COLO668 (cell line): ENCODE data around the gene NAIF1.
A peak's percentile ranks its signal among the peaks of the same experiment; 100 is the strongest.
"Not testable (repeated sequence)": the region's sequence is repeated elsewhere in the genome, so short reads cannot be mapped to it uniquely, and the experiment has no call there.

Source experiments
- DNase-seq: peaks from one replicate; lab custom pipeline; 2025; ENCODE audit not compliant: unreplicated experiment; lab: John Stamatoyannopoulos, UW

The NAIF1 gene

GRCh38 chr9:128062279-128062678 lies 4.8 kb downstream of the NAIF1 start:
- no peak for DNase-seq

DNA sequence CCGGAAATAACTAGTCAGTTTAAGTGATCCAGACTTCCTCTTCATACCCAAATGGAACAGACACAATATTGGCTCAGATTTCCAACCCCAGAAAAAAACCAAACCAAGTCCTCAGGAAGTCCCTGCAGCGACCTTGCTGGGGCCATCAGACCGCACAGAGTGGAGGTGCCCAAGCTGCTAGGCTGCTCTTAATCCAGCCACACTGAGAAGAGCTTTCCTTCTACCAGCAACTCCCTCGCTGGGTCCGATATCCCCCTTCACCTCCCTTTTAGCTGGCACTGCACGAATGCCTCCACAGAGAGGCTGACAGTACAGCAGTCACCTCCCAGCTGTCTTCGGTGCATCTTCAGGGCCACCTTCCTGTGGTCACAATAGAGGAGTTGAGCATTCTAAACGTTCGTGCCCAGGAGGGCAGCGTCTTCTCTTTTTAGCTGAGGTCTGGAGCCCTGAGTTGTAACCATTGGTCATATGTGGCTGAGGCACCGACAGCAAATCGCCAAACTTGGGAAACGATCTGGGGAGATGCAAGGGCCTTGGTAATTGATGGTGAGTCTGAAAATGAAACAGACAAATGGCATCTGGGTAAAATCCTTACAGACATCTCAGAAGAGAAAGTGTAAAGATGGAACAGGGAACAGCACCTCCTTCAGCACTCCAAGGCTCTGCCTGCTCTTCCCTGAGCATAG lies 5.7 kb downstream of the NAIF1 start:
- DNase-seq, result no peak

- no peak for DNase-seq
Observed at GRCh38 chr9:128059365-128059983, 7.6 kb downstream of the NAIF1 start.

GRCh38 chr9:128057724-128058409 lies 9.3 kb downstream of the NAIF1 start:
- DNase-seq, result no peak

DNA sequence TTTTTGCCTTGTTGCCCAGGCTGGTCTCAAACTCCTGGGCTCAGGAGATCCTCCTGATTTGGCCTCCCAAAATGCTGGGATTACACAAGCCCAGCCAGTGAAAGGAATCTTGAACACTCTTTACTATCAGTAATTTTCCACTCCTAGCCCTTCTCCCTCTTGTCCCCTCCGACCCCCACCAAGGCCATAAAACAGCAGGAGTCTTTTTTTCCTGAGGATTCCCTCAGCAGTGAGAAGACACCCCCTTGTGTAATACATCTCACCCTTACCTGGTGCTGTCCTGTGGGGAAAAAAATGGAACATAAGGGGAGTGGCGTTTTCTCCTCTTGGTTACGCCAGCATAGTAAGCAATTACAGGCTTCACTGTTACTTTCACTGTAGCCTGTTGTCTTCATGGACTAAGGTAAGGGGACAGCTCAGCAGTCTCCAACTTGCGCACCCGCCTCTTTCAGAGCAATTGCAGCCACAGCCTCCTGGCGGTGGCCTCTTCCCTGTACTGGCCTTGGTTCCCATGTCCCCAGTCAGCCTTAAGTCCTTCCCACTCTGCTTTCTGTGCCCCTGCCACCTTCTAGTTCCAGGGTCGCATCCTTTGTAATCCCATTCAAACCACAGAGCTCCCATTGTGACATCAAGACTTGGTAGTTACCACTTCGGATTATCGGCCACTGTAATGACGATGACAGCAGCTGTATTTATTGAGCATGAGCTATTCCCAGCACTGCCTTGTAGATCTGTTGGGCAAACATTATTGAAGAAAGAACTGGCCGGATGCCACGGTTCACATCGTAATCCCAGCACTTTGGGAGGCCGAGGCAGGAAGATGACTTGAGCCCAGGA lies 10.0 kb downstream of the NAIF1 start:
- DNase-seq, result peak; percentile 68

DNA sequence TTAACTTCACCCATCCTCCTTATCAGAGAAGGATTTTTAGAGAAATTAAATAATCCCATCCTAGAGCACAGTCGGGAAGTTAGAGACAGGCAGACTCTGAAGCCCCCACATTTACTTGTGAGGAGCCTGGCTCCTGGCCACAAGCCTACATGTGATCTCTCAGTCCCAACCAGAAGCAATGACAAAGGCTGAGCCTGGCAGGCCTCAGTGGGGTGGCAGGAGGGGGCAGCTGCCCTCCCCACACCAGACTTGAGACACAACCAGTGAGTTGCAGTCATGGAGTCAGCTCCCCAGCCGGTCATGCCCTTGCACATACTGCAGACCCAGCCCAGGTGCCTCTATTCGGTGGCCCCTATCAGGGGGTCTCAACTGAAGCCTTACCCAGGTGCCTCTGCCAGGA lies 11.0 kb downstream of the NAIF1 start:
- DNase-seq, result no peak

DNA sequence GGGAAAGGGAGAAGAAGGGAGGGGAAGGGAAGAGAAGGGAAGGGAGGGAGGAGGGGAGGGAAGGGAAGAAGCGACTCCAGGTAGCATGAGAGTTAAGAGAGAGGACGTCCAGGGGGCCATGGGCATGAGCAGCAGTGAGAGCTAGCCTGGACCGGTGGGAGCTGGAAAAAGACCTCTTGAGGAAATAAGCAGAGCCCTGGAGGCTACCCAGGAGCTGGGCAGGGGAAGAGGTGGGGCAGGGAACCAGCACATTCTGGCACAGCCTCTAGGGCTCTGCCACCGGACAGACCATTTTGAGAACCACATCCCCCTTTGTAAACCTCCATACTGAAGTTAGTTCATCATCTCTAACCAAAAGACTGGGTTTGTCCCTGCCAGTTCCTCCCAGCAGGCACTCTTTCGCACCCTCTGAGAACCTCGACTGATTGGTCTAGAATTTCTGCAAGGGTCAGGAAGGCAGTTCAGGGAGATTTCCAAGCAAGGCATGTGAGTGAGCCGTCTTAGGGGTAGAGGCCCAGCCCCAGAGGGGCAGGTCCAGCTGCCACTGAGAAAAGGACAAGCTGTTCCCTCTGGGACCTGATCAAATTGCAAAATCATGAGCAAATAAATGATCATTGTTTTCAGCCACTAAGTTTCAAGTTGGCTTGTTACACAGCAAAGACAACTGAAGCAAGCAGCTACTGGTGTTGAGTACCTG lies 11.6 kb downstream of the NAIF1 start:
- DNase-seq, result no peak

DNA sequence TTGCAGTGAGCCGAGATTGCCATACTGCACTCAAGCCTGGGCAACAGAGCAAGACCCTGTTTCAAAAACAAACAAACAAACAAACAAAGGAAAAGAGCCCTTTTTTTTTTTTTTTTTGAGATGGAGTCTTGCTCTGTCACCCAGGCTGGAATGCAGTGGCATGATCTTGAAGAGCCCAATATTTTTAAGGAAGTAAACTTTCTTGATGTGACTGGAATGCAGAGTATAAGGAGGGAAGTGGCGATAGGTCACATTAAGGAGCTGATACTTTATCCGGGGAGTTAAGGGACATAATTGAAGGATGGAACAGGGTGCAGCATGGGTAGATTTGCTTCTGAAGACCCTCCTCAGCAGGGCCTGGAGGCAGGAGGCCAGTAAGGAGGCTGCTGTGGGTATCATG lies 13.0 kb downstream of the NAIF1 start:
- DNase-seq, result no peak

DNA sequence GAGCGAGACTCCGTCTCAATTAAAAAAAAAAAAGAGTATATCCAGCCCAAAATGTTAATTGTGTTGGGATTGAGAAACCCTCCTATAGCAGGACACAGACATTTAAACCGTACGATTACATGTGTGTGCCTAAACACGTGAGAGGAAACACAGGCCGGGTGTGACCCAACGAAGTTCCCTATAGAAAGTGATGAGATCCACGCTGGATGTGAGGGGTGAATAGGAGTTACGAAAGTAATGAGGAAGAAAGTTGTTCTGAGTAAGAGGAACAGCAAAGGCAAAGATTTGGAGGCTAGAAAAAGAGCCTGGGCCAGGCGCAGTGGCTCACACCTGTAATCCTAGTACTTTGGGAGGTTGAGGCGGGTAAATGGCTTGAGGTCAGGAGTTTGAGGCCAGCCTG lies 13.6 kb downstream of the NAIF1 start:
- DNase-seq, result no peak

- peak; percentile 93 for DNase-seq
Observed at GRCh38 chr9:128051932-128052709, 15.0 kb downstream of the NAIF1 start.

DNA sequence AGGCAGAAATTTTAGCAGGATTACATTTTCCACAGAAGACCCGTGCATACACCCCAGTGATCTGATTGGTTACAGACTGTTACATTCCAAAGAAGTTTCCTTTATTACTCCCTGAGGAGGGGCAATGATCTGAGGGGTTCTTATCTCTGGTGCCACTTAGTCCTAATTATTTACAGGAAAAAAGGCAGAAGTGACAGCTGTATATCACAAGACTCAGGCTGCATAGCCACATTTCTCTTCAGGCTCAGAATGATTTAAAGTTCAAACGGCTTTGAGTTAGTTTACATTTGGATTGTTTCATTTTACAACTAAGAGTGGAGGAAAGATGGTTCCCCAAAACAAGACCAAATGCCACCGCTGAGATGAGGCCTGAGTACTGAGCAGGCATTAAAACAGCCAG lies 17.3 kb downstream of the NAIF1 start:
- DNase-seq, result no peak

DNA sequence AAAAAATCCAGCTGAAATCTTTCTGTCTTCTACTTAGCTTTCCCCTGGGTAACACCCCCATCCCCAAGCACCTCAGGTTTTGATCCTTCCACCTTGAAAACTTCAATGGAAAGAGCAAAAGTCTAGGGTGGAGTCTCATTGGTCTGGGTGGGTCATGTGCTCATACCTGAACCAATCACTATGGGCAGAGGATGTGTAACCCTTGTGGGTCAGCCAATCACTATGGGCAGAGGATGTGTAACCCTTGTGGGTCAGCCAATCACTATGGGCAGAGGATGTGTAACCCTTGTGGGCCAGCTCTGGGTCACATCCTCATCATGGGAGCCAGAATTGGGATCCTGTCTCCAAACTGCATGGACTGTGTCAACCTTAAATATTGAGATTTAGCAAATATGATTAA lies 18.5 kb downstream of the NAIF1 start:
- DNase-seq, result no peak

DNA sequence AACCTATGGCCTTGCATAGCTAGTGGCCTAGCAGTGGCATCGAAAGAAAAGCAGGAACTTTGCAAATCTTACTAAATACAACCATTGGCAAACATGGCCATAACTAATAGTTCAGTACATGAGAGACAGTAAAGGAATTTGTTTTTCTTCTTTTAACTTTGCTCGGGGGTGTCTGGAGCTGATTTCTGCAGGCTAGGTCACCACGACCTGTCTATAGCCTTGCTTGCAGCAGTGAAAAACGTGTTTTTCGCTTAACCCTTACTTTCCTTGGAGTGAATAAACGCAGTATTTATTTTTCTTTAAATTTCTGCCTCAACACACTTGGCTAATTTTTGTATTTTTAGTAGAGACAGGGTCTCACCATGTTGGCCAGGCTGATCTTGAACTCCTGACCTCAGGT lies 19.9 kb downstream of the NAIF1 start:
- DNase-seq, result no peak

- no peak for DNase-seq
Observed at GRCh38 chr9:128045831-128046230, 21.3 kb downstream of the NAIF1 start.

GRCh38 chr9:128045409-128045808 lies 21.7 kb downstream of the NAIF1 start:
- DNase-seq, result not testable (repeated sequence)

DNA sequence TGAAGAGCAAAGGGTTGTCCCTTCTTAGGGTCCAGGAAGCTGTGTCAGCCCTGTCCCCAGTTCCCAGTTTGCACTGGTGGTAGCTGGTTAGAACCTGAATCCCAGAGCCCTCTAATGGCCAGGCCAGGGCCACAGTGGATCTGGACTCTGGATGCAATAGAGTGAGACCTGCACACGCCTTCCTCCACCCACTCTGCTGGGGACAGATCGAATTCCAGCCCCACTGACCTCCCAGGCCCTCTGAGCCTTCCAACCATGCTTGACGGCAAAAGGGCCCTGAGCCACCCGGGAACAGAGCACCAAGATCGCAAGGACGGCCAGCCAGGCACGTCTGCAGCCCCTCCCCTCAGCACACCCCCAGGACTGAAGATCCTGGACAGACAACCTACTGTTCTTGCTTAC lies 23.7 kb downstream of the NAIF1 start:
- DNase-seq, result peak; percentile 27

GRCh38 chr9:128042043-128042442 lies 25.1 kb downstream of the NAIF1 start:
- no peak for DNase-seq

DNA sequence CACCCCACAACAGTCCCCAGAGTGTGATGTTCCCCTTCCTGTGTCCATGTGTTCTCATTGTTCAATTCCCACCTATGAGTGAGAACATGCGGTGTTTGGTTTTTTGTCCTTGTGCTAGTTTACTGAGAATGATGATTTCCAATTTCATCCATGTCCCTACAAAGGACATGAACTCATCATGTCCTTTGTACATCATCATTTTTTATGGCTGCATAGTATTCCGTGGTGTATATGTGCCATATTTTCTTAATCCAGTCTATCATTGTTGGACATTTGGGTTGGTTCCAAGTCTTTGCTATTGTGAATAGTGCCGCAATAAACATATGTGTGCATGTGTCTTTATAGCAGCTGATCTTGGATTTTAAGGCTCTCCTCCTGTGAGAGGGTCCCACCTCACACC lies 26.3 kb downstream of the NAIF1 start:
- DNase-seq, result not testable (repeated sequence)

- not testable (repeated sequence) for DNase-seq
Observed at GRCh38 chr9:128036522-128036921, 30.6 kb downstream of the NAIF1 start.
